HG02759 (cell line): Measurements from ENCODE around the gene PGD.
A peak's percentile ranks its signal among the peaks of the same experiment; 100 is the strongest.
"Not testable (repeated sequence)": the region's sequence is repeated elsewhere in the genome, so short reads cannot be mapped to it uniquely, and the experiment has no call there.

ENCODE experiments used
- ATAC-seq: cut with Tn5 transposase; IDR thresholded peaks from one replicate; pipeline ENCODE4 v1.9.1; 2021; ENCODE audit warnings: mild to moderate bottlenecking, moderate library complexity; ENCODE audit not compliant: unreplicated experiment

Gene PGD

DNA sequence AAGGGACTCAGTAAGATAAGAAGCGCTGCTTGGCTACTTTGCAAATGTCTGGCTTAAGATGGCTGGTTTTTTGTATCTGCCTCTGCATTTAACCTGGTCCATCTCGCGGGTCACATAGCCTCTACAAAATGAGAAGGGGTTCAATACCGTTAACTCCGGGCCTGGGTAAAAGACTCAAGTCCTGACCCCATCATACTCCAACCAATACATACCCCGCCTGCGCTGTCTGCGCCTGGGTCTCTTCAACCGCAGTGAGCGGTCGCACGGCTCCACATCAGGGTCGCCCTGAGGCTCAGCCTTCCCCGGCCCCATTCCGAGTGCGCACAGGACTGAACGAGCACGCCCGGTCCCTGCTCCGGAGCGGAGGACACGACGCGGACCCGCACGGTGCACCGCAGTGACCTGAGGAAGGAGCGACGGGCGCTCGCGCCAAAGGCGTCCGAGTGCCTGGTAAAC lies 558 bp upstream of the PGD start:
- ATAC-seq = no peak

DNA sequence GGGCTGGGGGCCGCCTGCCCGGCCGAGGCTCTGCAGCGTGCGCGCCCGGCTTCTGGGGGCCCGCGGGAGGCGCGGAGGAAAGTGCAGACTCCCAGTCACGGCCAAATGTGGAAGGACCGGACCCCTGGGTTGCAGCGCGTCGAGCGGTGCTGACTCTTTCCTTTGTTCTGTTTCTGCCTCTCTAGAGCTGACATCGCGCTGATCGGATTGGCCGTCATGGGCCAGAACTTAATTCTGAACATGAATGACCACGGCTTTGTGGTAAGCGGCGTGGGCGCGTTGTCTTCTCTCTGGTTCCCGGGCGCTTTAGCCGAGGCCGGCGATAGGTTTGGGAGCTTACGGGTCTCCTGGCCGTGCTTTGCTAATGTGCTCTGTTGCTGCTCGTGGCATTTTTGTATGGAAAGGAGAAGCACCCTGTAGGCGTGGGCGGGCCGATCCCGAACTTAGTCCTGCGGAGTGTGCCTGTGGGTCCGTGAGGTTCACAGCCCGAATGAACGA lies 629 bp downstream of the PGD start:
- no peak for ATAC-seq

DNA sequence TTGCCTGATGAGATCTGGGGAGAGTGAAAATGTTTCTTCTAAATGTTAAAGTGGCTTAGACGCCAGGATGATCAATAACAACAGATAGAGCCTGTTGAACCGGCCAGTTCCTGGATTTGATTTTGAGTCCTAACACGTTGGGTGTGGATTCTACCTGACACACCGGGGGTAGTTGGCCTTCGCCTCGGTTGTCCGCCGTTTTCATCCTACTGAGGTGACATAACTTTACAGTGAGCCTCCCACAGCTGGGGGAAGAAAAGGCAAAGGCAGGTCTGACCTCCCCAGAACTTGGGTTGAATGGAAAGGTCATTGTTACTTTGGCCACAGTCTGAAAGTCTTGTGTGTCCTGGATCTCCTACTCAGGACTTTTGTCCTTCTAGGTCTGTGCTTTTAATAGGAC lies 1.1 kb downstream of the PGD start:
- no peak for ATAC-seq

DNA sequence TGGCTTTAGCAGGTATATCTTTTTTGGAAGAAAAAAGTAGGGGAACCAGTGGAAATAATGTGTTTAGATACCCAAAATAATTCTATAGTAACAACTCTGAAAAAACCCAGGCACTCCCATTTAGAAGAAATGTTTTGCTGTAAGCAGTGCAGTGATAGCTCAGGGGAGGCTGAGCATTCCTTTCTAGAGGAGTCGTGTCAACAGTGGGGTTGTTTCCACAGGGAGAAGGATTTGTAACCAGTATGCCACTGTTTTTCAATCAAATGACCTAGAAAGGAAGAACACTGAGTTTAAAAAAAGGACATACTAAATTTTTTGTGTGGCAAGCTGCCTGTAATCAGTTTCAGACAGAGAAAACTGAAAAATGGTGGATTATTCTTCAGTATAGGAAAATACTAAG lies 2.4 kb downstream of the PGD start:
- ATAC-seq = no peak

DNA sequence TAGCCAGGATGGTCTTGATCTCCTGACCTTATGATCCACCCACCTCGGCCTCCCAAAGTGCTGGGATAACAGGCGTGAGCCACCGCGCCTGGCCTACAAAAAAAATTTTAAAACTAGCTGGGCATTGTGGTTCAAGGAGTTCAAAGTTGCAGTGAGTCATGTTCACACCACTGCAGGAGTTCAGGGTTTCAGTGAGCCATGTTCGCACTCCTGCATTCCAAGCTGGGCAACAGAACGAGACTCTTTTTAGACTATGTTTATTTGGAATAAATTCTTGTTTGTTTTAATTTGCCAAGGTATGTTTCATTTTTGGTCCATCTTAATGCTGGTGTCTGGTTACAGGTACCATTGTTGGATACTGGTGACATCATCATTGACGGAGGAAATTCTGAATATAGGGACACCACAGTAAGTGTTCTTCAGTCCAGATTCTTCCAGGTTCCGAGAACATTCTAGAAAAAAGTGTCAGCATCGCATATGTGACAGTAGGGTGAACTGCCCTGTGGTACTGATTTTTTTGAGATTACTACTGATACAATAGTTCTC lies 3.9 kb downstream of the PGD start:
- ATAC-seq = no peak

DNA sequence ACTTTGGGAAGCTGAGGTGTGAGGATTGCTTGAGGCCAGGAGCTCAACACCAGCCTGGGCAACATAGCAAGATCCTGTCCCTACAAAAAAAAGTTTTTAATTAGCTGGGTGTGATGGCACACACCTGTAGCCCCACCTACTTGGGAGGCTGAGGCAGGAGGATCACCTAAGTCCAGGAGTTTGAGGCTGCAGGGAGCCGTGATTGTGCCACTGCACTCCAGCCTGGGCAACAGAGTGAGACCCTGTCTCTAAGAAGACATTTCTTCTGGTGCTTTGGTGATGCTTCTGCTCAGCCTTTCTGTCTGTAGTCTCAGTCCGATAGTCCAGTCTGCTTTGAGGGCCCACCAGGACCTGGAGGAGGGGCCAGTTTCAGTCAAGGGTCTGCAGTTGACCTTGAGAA lies 8.3 kb downstream of the PGD start:
- ATAC-seq = no peak

DNA sequence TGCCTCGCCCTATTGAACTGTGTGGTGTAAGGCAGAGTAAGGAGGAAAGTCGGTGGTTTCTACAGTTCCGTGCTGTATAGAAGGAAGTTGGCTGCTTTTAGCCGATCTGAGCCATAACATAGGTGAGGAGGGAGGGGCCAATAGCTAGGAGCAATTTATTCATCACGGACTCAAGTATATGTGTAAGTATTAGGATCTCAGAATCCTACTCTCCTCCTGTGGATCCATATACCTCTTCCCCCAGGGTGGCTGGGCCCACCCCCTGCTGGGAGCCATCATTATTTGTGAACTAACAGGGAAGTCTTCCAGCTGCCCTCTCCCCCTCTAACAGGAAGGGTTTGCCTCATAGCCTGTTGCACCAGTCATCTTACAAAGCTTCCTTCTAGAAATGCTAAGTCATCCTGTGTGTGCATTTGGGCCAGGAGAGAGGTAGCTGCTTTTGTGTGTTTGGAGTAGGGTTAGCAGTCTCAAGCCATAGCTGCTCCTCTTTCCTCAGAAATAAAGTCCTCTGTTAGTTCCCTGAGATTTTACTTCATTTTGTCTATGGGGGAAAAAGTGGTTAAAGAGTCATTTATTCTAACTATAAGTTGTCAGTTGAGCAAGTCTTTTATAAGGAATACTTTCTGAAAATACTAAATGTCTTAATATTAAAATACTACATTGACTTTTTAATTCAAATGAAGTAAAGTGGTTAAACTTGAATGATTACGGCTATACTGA lies 16.5 kb downstream of the PGD start:
- ATAC-seq = no peak

DNA sequence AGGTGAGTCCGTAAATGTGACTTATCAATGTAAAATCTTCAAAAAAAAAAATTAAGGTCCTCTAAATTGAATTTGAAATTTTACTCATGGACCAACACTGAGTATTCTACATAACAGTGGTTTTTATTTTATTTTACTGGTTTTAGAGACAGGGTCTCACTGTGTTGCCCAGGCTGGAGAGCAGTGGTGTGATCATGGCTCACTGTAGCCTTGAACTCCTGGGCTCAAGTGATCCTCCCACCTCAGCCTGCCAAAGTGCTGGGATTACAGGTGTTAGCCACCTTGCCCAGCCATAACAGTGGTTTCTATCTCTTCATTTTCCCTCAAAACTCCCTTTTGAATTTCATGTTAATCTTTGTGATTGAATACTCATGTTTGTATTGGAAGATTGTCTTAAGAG lies 17.1 kb downstream of the PGD start:
- not testable (repeated sequence) for ATAC-seq

DNA sequence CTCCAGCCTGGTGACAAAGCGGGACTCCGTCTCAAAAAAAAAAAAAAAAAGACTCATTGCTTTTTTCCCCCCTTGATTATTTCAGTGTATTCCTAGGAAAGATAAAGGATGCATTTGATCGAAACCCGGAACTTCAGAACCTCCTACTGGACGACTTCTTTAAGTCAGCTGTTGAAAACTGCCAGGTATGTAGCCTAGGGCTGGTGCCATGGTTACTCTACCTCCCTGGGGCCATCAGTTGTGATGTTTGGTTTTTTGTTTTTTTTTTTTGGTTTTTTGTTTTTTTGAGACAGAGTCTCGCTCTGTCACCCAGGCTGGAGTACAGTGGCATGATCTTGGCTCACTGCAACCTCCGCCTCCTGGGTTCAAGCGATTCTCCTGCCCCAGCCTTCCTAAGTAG lies 19.9 kb downstream of the PGD start:
- ATAC-seq = not testable (repeated sequence)

DNA sequence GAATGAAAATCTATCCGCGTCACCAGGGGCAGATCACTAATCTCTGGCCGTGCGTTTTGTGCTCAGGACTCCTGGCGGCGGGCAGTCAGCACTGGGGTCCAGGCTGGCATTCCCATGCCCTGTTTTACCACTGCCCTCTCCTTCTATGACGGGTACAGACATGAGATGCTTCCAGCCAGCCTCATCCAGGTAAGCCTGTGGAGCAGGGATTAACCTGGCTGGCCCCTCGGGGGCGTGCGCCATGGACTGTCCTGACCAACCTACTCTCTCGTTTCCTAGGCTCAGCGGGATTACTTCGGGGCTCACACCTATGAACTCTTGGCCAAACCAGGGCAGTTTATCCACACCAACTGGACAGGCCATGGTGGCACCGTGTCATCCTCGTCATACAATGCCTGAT lies 20.5 kb downstream of the PGD start:
- ATAC-seq = no peak

DNA sequence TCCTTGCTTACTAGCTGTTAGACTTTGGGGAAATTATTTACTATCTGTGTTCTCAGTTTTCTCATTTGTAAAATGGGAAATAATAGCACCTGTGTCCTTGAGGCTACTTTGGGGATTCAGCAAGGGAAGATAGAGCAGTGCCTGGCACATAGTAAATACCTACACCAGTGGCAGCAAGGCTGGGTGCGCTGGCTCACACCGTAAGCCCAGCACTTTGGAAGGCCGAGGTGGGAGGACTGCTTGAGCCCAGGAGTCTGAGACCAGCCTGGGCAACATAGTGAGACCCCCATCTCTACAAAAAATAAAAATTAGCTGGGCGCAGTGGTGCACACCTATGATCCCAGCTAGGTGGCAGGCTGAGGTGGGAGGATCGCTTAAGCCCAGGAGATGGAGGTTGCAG lies 22.8 kb downstream of the PGD start:
- ATAC-seq = no peak

DNA sequence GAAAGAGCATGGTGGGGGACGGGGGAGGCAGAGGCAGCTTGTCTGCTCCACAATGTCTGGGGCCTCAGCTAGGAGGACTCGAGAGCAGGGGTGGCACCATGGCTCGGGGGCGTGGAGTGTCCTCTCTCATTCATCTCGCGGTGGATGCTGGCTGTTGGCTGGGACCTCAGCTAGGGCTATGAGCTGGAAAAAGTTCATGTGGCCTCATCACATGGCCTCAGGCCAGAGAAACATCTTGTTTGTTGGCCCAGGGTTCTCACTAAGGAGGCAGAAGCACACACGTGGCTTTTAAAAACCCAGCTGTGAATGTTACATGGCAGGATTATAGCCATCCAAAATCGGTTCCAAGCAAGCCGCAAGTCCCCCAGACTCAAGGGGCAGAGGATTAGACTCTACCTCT lies 25.2 kb downstream of the PGD start:
- ATAC-seq = no peak

DNA sequence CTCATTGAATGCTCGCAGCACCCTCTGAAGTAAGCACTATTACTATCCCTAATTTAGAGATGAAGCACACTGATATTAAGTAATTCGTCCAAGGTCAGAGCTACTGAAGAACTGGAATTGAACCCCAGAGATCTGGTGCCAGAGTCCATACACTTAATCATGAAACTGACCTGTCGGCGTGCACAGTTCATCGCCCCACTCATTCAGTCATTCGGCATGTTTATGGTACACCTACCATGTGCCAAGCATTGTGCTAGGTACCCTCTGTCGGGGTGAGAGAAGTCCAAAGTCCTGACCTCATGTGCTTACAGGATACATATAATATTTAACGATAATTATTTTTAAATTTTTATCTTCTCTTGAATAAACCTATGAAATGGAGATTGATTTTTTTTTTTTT lies 25.8 kb downstream of the PGD start:
- ATAC-seq = no peak

DNA sequence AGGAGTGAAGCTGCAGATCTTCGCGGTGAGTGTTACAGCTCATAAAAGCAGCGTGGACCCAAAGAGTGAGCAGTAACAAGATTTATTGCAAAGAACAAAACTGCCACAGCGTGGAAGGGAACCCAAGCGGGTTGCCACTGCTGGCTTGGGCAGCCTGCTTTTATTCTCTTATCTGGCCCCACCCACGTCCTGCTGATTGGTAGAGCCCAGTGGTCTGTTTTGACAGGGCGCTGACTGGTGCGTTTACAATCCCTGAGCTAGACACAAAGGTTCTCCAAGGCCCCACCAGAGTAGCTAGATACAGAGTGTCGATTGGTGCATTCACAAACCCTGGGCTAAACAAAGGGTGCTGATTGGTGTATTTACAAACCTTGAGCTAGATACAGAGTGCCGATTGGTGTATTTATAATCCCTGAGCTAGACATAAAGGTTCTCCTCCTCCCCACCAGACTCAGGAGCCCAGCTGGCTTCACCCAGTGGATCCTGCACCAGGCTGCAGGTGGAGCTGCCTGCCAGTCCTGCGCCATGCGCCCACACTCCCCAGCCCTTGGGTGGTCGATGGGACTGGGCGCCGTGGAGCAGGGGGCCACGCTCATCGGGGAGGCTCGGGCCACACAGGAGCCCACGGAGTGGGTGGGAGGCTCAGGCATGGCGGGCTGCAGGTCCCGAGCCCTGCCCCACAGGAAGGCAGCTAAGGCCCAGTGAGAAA lies 27.1 kb downstream of the PGD start:
- ATAC-seq = not testable (repeated sequence)

DNA sequence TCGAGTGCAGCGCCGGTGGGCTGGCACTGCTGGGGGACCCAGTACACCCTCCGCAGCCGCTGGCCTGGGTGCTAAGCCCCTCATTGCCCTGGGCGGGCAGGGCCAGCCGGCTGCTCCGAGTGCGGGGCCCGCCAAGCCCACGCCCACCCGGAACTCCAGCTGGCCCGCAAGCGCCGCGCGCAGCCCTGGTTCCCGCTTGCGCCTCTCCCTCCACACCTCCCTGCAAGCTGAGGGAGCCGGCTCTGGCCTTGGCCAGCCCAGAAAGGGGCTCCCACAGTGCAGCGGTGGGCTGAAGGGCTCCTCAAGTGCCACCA lies 27.6 kb downstream of the PGD start:
- ATAC-seq = not testable (repeated sequence)

DNA sequence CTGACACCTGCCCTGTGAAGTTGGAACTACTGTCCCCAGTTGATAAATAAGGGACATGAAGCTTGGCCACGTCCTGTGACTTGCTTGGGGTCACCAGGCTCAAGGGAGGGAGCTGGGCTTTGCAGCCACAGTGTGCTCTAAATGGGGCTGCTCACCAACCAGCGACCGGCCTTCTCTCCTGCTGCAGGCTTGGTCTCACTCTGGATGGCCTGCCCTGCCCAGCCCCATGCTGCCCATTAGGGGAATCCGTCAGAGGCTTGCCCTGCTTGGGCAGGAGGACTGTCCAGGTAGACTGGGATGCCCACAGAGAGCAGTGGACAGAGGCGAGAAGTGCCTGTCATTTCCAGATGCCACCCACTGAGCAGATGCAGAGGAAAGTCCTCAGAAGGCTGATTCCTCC lies 30.1 kb downstream of the PGD start:
- no peak for ATAC-seq

DNA sequence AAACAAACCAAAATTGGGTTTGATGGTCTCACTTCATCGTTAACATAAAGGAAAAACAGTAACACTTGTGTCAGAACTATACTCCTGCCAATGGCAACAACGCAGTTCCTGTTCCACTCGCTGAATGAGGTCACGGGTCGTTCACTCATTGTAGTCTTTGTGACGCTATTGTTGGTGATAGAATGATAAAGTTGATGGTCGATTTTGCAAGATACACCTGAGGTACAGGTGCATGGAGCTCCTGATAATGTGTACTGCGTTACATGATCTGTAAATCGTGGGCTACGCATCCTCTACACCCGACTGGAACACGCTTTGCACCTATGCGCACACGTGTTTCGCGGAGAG lies 31.0 kb downstream of the PGD start:
- peak; percentile 8 for ATAC-seq

DNA sequence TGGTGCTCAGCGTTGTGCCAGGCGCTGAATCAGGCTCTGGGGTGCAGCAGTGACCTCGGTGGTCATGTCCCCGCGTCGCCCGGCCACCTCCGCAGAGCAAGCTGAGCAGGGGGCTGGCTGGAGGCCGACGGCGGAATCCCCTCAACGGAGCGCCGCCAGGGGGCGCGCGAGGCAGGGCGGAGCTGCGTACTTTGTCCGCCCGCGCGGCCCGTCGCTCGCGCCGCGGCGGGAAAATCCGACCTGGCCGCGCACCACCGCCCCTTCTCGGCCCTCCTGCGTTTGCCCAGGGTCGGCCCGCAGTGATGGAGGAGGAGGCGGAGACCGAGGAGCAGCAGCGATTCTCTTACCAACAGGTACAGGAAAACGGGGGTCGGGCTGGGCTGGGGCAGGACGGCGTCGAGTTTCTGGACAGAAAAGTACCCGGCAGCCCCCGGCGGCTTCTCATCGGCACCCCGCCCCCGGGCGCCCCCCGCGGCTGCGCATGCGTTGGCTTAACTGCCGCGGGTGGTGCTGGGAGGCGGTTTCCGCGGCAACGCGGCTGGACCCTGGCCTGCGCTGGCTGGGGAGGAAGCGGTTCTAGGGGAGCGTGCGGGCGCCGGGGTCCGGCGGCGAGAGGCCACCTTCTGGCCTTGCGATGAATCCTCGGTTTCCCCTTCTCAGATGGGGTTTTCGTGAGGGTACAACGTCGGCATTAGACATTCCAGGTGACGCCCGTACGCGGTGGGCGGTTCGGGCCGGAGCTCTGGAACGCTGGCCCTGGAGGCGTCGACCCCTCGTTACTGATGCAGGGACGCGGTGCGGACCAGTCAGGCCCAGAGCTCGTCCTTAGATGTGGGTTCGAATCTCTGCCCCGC lies 31.6 kb downstream of the PGD start, which contains the start of gene CENPS:
TSS of gene CENPS (plus strand) at position 218 of the 854 bp plus-strand sequence. CDS start at position 303, 85 bp downstream.
- peak; percentile 85 for ATAC-seq

DNA sequence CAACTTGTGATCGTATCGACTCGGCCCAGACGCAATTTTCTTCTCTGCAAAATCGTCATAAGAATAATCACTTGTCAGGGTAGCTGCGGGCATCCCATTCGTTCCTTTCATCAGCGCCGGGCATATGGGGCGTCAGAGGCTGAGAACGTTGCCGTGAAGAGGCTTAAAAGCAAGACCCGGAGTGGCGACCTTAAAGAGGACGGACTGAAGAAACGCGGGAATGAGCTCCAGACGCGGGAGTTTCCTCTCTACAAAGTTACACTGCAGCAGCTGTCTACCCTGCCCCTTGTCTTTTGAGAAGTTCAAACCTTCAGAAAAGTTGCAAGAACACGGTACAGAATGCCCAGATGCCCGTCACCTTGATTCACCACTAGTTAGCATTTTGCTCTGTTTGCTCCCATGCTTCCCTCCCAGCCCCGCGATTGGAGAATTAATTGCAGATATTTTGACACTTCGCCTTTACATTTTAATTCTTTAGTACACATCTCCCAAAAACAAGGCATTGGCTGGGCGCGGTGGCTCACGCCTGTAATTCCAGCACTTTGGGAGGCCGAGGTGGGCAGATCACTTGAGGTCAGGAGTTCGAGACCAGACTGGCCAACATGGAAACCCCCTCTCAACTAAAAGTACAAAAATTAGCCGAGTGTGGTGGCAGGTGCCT lies 32.3 kb downstream of the PGD start:
- no peak for ATAC-seq

DNA sequence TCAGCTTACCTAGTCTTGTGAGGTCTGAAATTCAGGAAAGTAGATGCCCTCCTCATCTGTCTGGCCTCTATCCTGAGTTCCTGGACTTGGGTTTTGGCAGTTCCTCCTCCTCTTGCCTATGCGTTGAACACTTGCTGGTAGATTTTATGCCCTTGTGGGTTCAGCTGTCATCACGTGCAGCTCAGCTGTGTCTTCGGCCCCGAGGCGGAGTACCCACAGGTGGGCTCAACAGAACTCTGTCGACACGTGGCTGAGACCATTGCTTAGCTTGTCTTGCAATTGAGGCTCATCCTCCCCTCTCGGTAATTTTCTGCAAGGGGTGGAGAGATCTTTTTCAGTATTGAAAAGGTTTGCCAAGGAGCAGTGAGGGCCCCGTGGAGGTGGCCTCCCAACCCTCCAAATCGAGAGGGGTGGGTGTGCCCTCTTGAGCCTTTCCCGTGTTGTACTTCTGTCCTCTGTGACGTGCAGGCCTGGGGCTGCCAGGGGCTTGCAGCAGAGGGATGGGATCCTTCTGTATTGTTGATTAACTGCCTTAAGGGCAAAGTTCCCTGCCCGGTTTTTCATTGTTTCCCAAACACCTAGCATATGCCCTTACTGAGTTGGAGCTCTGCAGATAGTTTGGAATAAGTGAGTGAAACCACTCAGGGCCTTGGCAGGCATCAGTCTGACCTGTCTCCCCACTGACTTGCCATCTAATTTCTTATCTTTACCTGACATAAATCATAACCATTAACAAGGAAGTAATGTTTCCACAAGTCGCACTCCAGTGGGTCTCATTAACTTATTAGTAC lies 34.2 kb downstream of the PGD start:
- no peak for ATAC-seq
